Neural cell (in vitro differentiated cells): ENCODE results near the gene HS6ST1. TPM values are rescaled to one million over a fixed set of nuclear protein-coding genes. Genes with fewer than 3 reads are reported as not detected.

ENCODE experiments used
- H2AFZ ChIP-seq: fragments of 200-600, 300-800 bp; sonication (generic), shearing (Covaris generic); 2 replicates; pipeline ENCODE4 v1.6.0; 2014; ENCODE audit warnings: low read depth, mild to moderate bottlenecking, antibody characterized with exemption, low read length, moderate library complexity
- H3F3A ChIP-seq: fragments of 200-600 bp; shearing (Covaris generic); 2 replicates; pipeline ENCODE4 v1.6.1; 2016; ENCODE audit warnings: mild to moderate bottlenecking, moderate library complexity, mixed read lengths, antibody characterized with exemption, low read length; ENCODE audit not compliant: insufficient read depth, poor library complexity, severe bottlenecking
- H3K27ac ChIP-seq: fragments of 200-600, 300-800 bp; sonication (generic), shearing (Covaris generic); 2 replicates; pipeline ENCODE4 v1.5.1; 2014; ENCODE audit warnings: mild to moderate bottlenecking, low read length, moderate library complexity
- H3K27me3 ChIP-seq: fragments of 300-800, 200-600 bp; sonication (generic), shearing (Covaris generic); 2 replicates; pipeline ENCODE4 v1.6.0; 2014; ENCODE audit warnings: mild to moderate bottlenecking, low read depth, low read length, moderate library complexity; ENCODE audit not compliant: insufficient read depth
- H3K36me3 ChIP-seq: fragments of 300-800, 200-600 bp; sonication (generic), shearing (Covaris generic); 2 replicates; pipeline ENCODE4 v1.5.1; 2014; ENCODE audit warnings: mild to moderate bottlenecking, antibody characterized with exemption, low read length, moderate library complexity; ENCODE audit not compliant: insufficient read depth
- H3K4me2 ChIP-seq: fragments of 300-800, 200-600 bp; sonication (generic), shearing (Covaris generic); 2 replicates; pipeline ENCODE4 v1.6.0; 2014; ENCODE audit warnings: mild to moderate bottlenecking, low read length
- H3K4me3 ChIP-seq: fragments of 300-800, 200-600 bp; sonication (generic), shearing (Covaris generic); 2 replicates; pipeline ENCODE4 v1.5.1; 2014; ENCODE audit warnings: mild to moderate bottlenecking, low read length, moderate library complexity
- H3K79me2 ChIP-seq: fragments of 200-600 bp; shearing (Covaris generic); replicated peaks from 2 replicates; pipeline ENCODE4 v1.6.0; 2014; ENCODE audit warnings: mild to moderate bottlenecking, low read length, moderate library complexity; ENCODE audit not compliant: insufficient read depth
- H3K9ac ChIP-seq: fragments of 300-800, 200-600 bp; sonication (generic), shearing (Covaris generic); 2 replicates; pipeline ENCODE4 v1.6.1; 2016; ENCODE audit warnings: mild to moderate bottlenecking, low read length, mixed read lengths
- H3K9me2 ChIP-seq: fragments of 200-600 bp; shearing (Covaris generic); 2 replicates; pipeline ENCODE4 v1.6.1; 2016; ENCODE audit warnings: mild to moderate bottlenecking, low read length, mixed read lengths; ENCODE audit not compliant: insufficient read depth
- H3K9me3 ChIP-seq: fragments of 200-600, 300-800 bp; sonication (generic), shearing (Covaris generic); 2 replicates; pipeline ENCODE4 v1.6.1; 2016; ENCODE audit warnings: mild to moderate bottlenecking, mixed run types, low read length, moderate library complexity, mixed read lengths
- H4K20me1 ChIP-seq: fragments of 200-600 bp; shearing (Covaris generic); 2 replicates; pipeline ENCODE4 v1.6.1; 2016; ENCODE audit warnings: mild to moderate bottlenecking, mixed run types; ENCODE audit not compliant: insufficient read depth
- EP300 ChIP-seq: fragments of 450-650 bp; conservative IDR thresholded peaks from 2 replicates; pipeline ENCODE4 v1.6.1; 2014; ENCODE audit warnings: antibody characterized with exemption, mild to moderate bottlenecking, moderate library complexity; ENCODE audit not compliant: poor library complexity, severe bottlenecking
- EZH2 ChIP-seq: fragments of 200-600, 300-800 bp; shearing (Covaris generic), sonication (generic); IDR thresholded peaks from 2 replicates; pipeline ENCODE4 v1.6.1; 2014; ENCODE audit warnings: antibody characterized with exemption, low read length, borderline replicate concordance, mild to moderate bottlenecking; ENCODE audit not compliant: insufficient read depth, poor library complexity, severe bottlenecking
- MXI1 ChIP-seq: fragments of 450-650 bp; conservative IDR thresholded peaks from 2 replicates; pipeline ENCODE4 v1.6.1; 2014; ENCODE audit warnings: antibody characterized with exemption, mild to moderate bottlenecking; ENCODE audit not compliant: poor library complexity, severe bottlenecking
- POLR2AphosphoS5 ChIP-seq: IDR thresholded peaks from 2 replicates; pipeline ENCODE4 v1.6.1; 2012
- RAD21 ChIP-seq: fragments of 450-650 bp; conservative IDR thresholded peaks from 2 replicates; pipeline ENCODE4 v1.6.1; 2014; ENCODE audit warnings: antibody characterized with exemption, mild to moderate bottlenecking, moderate library complexity
- SMC3 ChIP-seq: fragments of 450-650 bp; conservative IDR thresholded peaks from 2 replicates; pipeline ENCODE4 v1.6.1; 2014; ENCODE audit warnings: antibody characterized with exemption, mild to moderate bottlenecking, moderate library complexity; ENCODE audit not compliant: poor library complexity
- TAF1 ChIP-seq: IDR thresholded peaks from 2 replicates; pipeline ENCODE4 v1.6.1; 2012; ENCODE audit warnings: low read depth
- polyA plus RNA-seq: library from polyadenylated mRNA; depleted of rRNA; stranded (reverse); fragments of >200 nt; gene quantifications from 2 replicates; pipeline ENCODE4 v1.2.3, GENCODE V29; 2014
- TF ChIP-seq, protein P1 (sequence below): IDR thresholded peaks from 2 replicates; pipeline ENCODE4 v1.6.1; 2012; ENCODE audit warnings: borderline replicate concordance
- TF ChIP-seq, protein P2 (sequence below): fragments of 450-650 bp; IDR thresholded peaks from 2 replicates; pipeline ENCODE4 v1.5.1; 2014; ENCODE audit warnings: antibody characterized with exemption, mild to moderate bottlenecking, moderate library complexity; ENCODE audit not compliant: poor library complexity, severe bottlenecking

HS6ST1 gene
- polyA plus RNA-seq, 1 donor from 2014 or later, result 44.1 TPM

GRCh38 chr2:128332091-128332634, 13.5 kb upstream of the HS6ST1 start:
- no peaks in the 10 kb centered on the region for H3K79me2 ChIP-seq
- TF ChIP-seq EZH2 (no peak), MXI1 (no peak)
- TF ChIP-seq, protein P1, sequence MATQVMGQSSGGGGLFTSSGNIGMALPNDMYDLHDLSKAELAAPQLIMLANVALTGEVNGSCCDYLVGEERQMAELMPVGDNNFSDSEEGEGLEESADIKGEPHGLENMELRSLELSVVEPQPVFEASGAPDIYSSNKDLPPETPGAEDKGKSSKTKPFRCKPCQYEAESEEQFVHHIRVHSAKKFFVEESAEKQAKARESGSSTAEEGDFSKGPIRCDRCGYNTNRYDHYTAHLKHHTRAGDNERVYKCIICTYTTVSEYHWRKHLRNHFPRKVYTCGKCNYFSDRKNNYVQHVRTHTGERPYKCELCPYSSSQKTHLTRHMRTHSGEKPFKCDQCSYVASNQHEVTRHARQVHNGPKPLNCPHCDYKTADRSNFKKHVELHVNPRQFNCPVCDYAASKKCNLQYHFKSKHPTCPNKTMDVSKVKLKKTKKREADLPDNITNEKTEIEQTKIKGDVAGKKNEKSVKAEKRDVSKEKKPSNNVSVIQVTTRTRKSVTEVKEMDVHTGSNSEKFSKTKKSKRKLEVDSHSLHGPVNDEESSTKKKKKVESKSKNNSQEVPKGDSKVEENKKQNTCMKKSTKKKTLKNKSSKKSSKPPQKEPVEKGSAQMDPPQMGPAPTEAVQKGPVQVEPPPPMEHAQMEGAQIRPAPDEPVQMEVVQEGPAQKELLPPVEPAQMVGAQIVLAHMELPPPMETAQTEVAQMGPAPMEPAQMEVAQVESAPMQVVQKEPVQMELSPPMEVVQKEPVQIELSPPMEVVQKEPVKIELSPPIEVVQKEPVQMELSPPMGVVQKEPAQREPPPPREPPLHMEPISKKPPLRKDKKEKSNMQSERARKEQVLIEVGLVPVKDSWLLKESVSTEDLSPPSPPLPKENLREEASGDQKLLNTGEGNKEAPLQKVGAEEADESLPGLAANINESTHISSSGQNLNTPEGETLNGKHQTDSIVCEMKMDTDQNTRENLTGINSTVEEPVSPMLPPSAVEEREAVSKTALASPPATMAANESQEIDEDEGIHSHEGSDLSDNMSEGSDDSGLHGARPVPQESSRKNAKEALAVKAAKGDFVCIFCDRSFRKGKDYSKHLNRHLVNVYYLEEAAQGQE, result no peak
- no peaks in the 10 kb centered on the region for H3K27me3 ChIP-seq
- H3K9me3 ChIP-seq, result peaks cover 3% of the 10 kb centered on the region
- H4K20me1 ChIP-seq, result no peaks in the 10 kb centered on the region
- no peak overlapping the region for H3K4me3 ChIP-seq
- H3K36me3 ChIP-seq, result no peaks in the 10 kb centered on the region
- no peak overlapping the region for H3K9ac ChIP-seq
- H3K9me2 ChIP-seq, result no peaks in the 10 kb centered on the region
- H3K4me2 ChIP-seq, result no peak overlapping the region
- H2AFZ ChIP-seq, result no peak overlapping the region
- H3F3A ChIP-seq, result no peaks in the 10 kb centered on the region
- no peak overlapping the region for H3K27ac ChIP-seq

- no peak overlapping the region for H2AFZ ChIP-seq
- no peaks in the 10 kb centered on the region for H3K36me3 ChIP-seq
- no peaks in the 10 kb centered on the region for H3F3A ChIP-seq
- no peaks in the 10 kb centered on the region for H3K9me2 ChIP-seq
- no peaks in the 10 kb centered on the region for H3K27me3 ChIP-seq
- no peak overlapping the region for H3K9ac ChIP-seq
- no peaks in the 10 kb centered on the region for H4K20me1 ChIP-seq
- no peak overlapping the region for H3K27ac ChIP-seq
- no peak overlapping the region for H3K4me3 ChIP-seq
- TF ChIP-seq EP300 (no peak), EZH2 (no peak), TAF1 (no peak), MXI1 (no peak), RAD21 (no peak), SMC3 (no peak), POLR2AphosphoS5 (no peak)
- TF ChIP-seq, protein P1, result no peak
- TF ChIP-seq, protein P2, sequence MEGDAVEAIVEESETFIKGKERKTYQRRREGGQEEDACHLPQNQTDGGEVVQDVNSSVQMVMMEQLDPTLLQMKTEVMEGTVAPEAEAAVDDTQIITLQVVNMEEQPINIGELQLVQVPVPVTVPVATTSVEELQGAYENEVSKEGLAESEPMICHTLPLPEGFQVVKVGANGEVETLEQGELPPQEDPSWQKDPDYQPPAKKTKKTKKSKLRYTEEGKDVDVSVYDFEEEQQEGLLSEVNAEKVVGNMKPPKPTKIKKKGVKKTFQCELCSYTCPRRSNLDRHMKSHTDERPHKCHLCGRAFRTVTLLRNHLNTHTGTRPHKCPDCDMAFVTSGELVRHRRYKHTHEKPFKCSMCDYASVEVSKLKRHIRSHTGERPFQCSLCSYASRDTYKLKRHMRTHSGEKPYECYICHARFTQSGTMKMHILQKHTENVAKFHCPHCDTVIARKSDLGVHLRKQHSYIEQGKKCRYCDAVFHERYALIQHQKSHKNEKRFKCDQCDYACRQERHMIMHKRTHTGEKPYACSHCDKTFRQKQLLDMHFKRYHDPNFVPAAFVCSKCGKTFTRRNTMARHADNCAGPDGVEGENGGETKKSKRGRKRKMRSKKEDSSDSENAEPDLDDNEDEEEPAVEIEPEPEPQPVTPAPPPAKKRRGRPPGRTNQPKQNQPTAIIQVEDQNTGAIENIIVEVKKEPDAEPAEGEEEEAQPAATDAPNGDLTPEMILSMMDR, result no peak
- H3K9me3 ChIP-seq, result peaks cover 3% of the 10 kb centered on the region
- no peak overlapping the region for H3K4me2 ChIP-seq
- H3K79me2 ChIP-seq, result no peaks in the 10 kb centered on the region
Observed at GRCh38 chr2:128330583-128330982, 11.9 kb upstream of the HS6ST1 start.
